ENCODE data around the gene CCL20. TPM values are rescaled to one million over a fixed set of nuclear protein-coding genes. Genes with fewer than 3 reads are reported as not detected.

The CCL20 gene
- total and polyA plus RNA-seq, 2 of the 8 experiments (the other 6 are each of a cell fraction or from before 2014, with no cell fraction given), result not detected

DNA sequence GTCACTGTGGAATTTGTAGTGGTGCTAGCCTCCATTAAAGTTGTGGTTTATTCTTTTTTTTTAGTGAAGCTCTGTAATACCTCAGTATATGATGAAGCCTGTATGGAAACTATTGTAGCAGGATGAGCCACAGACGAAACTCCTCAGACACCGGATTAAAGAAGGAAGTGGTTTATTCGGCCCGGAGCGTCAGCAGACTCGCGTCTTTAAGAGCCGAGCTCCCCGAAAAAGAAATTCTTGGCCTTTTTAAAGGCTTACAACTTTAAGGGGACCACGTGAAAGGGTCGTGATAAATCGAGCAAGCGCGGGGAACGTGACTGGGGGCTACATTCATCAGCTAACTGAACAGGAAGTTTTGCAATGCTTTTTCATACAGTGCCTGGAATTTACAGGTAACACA lies 8.1 kb upstream of the CCL20 start:
- Histone ChIP-seq H3K23ac (ENCODE audit: insufficient read length) (no peak overlapping the region), H3K23me2 (ENCODE audit: low read depth, low read length) (0 out of 2 replicates have a peak, but pooled peaks cover 1% of the 10 kb centered on the region), H3K14ac (ENCODE audit: insufficient read length) (no peak overlapping the region), H3K4me3 (ENCODE audit: extremely low read depth in 1 of 4, insufficient read depth in 2 of 4, low read depth in 3 of 4, low read length in 4 of 4) (no peak overlapping the region), H3K79me1 (ENCODE audit: low read depth, low read length) (no peaks in the 10 kb centered on the region), H3K27me3 (replicated peaks in 1 of 4; ENCODE audit: control insufficient read depth in 3 of 4, extremely low read depth in 1 of 4, insufficient read depth in 3 of 4, low read length in 3 of 4) (no peaks in the 10 kb centered on the region), H3K9me3 (ENCODE audit: insufficient read depth in 2 of 2, low read depth in 1 of 2, low read length in 1 of 2) (no peaks in the 10 kb centered on the region), H3K56ac (replicated peaks; ENCODE audit: insufficient read length, low read depth, low read length) (no peak overlapping the region), H2BK15ac (ENCODE audit: low read length) (no peak overlapping the region), H2AFZ (ENCODE audit: low read length) (peak overlapping the region; percentile 53; the same call in 1 of the 2 replicates), H3K4me2 (ENCODE audit: insufficient read depth in 1 of 2, low read depth in 2 of 2, low read length in 2 of 2) (no peak overlapping the region), H3K36me3 (ENCODE audit: control insufficient read depth in 2 of 4, insufficient read depth in 4 of 4, low read length in 3 of 4) (no peaks in the 10 kb centered on the region), H2BK12ac (ENCODE audit: low read depth, low read length) (no peak overlapping the region), H3K27ac (ENCODE audit: low read depth, low read length) (no peak overlapping the region), H4K5ac (ENCODE audit: insufficient read length, low read depth, low read length) (no peak overlapping the region), H2BK5ac (ENCODE audit: low read depth, low read length) (no peak overlapping the region), H4K8ac (ENCODE audit: extremely low read depth, insufficient read depth, low read length) (no peak overlapping the region; the same call in 1 of the 2 replicates), H2BK120ac (replicated peaks; ENCODE audit: low read depth, low read length) (no peak overlapping the region), H4K20me1 (replicated peaks in 1 of 2; ENCODE audit: control insufficient read depth in 1 of 2, insufficient read depth in 2 of 2, low read length in 2 of 2) (no peaks in the 10 kb centered on the region), H4K91ac (replicated peaks; ENCODE audit: insufficient read length, low read length) (no peak overlapping the region), H2BK20ac (ENCODE audit: low read length) (no peak overlapping the region), H3K4ac (replicated peaks; ENCODE audit: insufficient read length, low read depth, low read length) (no peak overlapping the region), H2AK5ac (ENCODE audit: low read depth, low read length) (no peak overlapping the region), H3K9ac (replicated peaks in 1 of 4; ENCODE audit: extremely low read depth in 1 of 4, low read depth in 3 of 4, low read length in 3 of 4) (no peak overlapping the region), H3K79me2 (ENCODE audit: control insufficient read depth in 1 of 2, insufficient read depth in 2 of 2, low read length in 2 of 2) (no peaks in the 10 kb centered on the region), H3K4me1 (replicated peaks in 1 of 4; ENCODE audit: control insufficient read depth in 3 of 4, insufficient read depth in 4 of 4, low read length in 3 of 4) (peaks cover 0 to 2% (median 0%) of the 10 kb centered on the region in 4 experiments; a peak in 1 of 7 replicates), H3K18ac (ENCODE audit: extremely low read depth, low read length) (no peak overlapping the region)
- DNase-seq (ENCODE audit: low read depth in 1 of 2, low spot score in 2 of 2), result no peak
- CTCF ChIA-PET (ENCODE audit: partially characterized antibody), result interaction anchor here (0.5 to 1.4 kb wide), 4 partner anchors 9 to 66 kb away, joined by 3 to 7 read pairs (median 3); partner anchors contain the start of gene CCL20
- TF ChIP-seq PHF8 (conservative IDR thresholded peaks at IDR 0.05; ENCODE audit: low read depth, low read length) (no peak), RNF2 (IDR thresholded peaks at IDR 0.05; ENCODE audit: borderline replicate concordance, low read depth, low read length, missing control alignments, poor library complexity, severe bottlenecking) (no peak), ZNF274 (IDR thresholded peaks at IDR 0.05; ENCODE audit: borderline replicate concordance, extremely low read depth, low read length) (no peak), HDAC6 (IDR thresholded peaks at IDR 0.05; ENCODE audit: low read depth, low read length) (no peak), POU5F1 (IDR thresholded peaks at IDR 0.05; ENCODE audit: low read depth, low read length) (no peak)
- 94% methylated on average over 15 of the region's 15 CpGs; no CpG with 5 or more reads in 1 of the 2 experiments for WGBS, 2 experiments (ENCODE audit: extremely low coverage in 1 of 2, insufficient coverage in 1 of 2, insufficient read length in 1 of 2, insufficient replicate concordance in 2 of 2, low coverage in 1 of 2, low lambda C conversion rate in 2 of 2, missing lambda C conversion rate in 1 of 2)
- POLR2A ChIA-PET (ENCODE audit: partially characterized antibody), result interaction anchor here (0.6 to 0.7 kb wide), 3 partner anchors 19 to 620 kb away, joined by 3 read pairs; partner anchors contain the start of gene DAW1
- no peak for FAIRE-seq

Data from H1 (cell line).